Measurements from ENCODE around the gene PAPPA2. TPM values are rescaled to one million over a fixed set of nuclear protein-coding genes. Genes with fewer than 3 reads are reported as not detected.

PAPPA2 gene
- total and polyA plus RNA-seq, 2 of the 8 experiments (the other 6 are each of a cell fraction or from before 2014, with no cell fraction given), result 0.08 to 0.88 TPM

- Histone ChIP-seq H3K36me3 (ENCODE audit: control insufficient read depth in 2 of 4, insufficient read depth in 4 of 4, low read length in 3 of 4) (no peaks in the 10 kb centered on the region), H3K23me2 (ENCODE audit: low read depth, low read length) (no peaks in the 10 kb centered on the region), H2BK15ac (ENCODE audit: low read length) (no peak overlapping the region), H3K4me2 (ENCODE audit: insufficient read depth in 1 of 2, low read depth in 2 of 2, low read length in 2 of 2) (no peak overlapping the region), H2BK120ac (replicated peaks; ENCODE audit: low read depth, low read length) (no peak overlapping the region), H3K56ac (replicated peaks; ENCODE audit: insufficient read length, low read depth, low read length) (no peak overlapping the region), H4K91ac (replicated peaks; ENCODE audit: insufficient read length, low read length) (no peak overlapping the region), H3K23ac (ENCODE audit: insufficient read length) (no peak overlapping the region), H4K20me1 (replicated peaks in 1 of 2; ENCODE audit: control insufficient read depth in 1 of 2, insufficient read depth in 2 of 2, low read length in 2 of 2) (no peaks in the 10 kb centered on the region), H4K8ac (ENCODE audit: extremely low read depth, insufficient read depth, low read length) (no peak overlapping the region), H2AFZ (ENCODE audit: low read length) (peak overlapping the region; percentile 81; the same call in 1 of the 2 replicates), H2BK12ac (ENCODE audit: low read depth, low read length) (no peak overlapping the region), H3K4ac (replicated peaks; ENCODE audit: insufficient read length, low read depth, low read length) (no peak overlapping the region), H3K18ac (ENCODE audit: extremely low read depth, low read length) (no peak overlapping the region), H3K9me3 (ENCODE audit: insufficient read depth in 2 of 2, low read depth in 1 of 2, low read length in 1 of 2) (no peaks in the 10 kb centered on the region), H3K79me2 (ENCODE audit: control insufficient read depth in 1 of 2, insufficient read depth in 2 of 2, low read length in 2 of 2) (no peaks in the 10 kb centered on the region), H3K79me1 (ENCODE audit: low read depth, low read length) (no peaks in the 10 kb centered on the region), H3K9ac (replicated peaks in 1 of 4; ENCODE audit: extremely low read depth in 1 of 4, low read depth in 3 of 4, low read length in 3 of 4) (no peak overlapping the region), H2BK5ac (ENCODE audit: low read depth, low read length) (no peak overlapping the region), H2AK5ac (ENCODE audit: low read depth, low read length) (no peak overlapping the region), H3K27me3 (replicated peaks in 1 of 4; ENCODE audit: control insufficient read depth in 3 of 4, extremely low read depth in 1 of 4, insufficient read depth in 3 of 4, low read length in 3 of 4) (no peaks in the 10 kb centered on the region), H3K27ac (ENCODE audit: low read depth, low read length) (no peak overlapping the region), H3K4me1 (replicated peaks in 1 of 4; ENCODE audit: control insufficient read depth in 3 of 4, insufficient read depth in 4 of 4, low read length in 3 of 4) (no peaks in the 10 kb centered on the region), H3K4me3 (ENCODE audit: extremely low read depth in 1 of 4, insufficient read depth in 2 of 4, low read depth in 3 of 4, low read length in 4 of 4) (no peak overlapping the region), H2BK20ac (ENCODE audit: low read length) (no peak overlapping the region), H4K5ac (ENCODE audit: insufficient read length, low read depth, low read length) (no peak overlapping the region), H3K14ac (ENCODE audit: insufficient read length) (no peak overlapping the region)
- 96% methylated on average over 1 of the region's 1 CpG; no CpG with 5 or more reads in 1 of the 2 experiments for WGBS, 2 experiments (ENCODE audit: extremely low coverage in 1 of 2, insufficient coverage in 1 of 2, insufficient read length in 1 of 2, insufficient replicate concordance in 2 of 2, low coverage in 1 of 2, low lambda C conversion rate in 2 of 2, missing lambda C conversion rate in 1 of 2)
- ChIA-PET CTCF (ENCODE audit: partially characterized antibody) (no interaction called here), POLR2A (ENCODE audit: partially characterized antibody) (no interaction called here)
- no peak for DNase-seq (ENCODE audit: low read depth in 1 of 2, low spot score in 2 of 2)
- TF ChIP-seq BCL11A (IDR thresholded peaks at IDR 0.05; ENCODE audit: low read depth in 2 of 2, low read length in 2 of 2) (no peak), CHD1 (IDR thresholded peaks at IDR 0.05; ENCODE audit: low read depth, low read length) (no peak), E2F6 (IDR thresholded peaks at IDR 0.05) (no peak), TBP (IDR thresholded peaks at IDR 0.05; ENCODE audit: low read depth, low read length) (no peak), JUND (IDR thresholded peaks at IDR 0.05; ENCODE audit: low read length) (no peak), CTCF (IDR thresholded peaks at IDR 0.05; ENCODE audit: control extremely low read depth in 1 of 3, insufficient read depth in 1 of 3, low read depth in 1 of 3, low read length in 3 of 3) (no peak), CTBP2 (IDR thresholded peaks at IDR 0.05; ENCODE audit: borderline replicate concordance, insufficient read depth, insufficient read length, low read length) (no peak)
- FAIRE-seq, result no peak
Observed at GRCh38 chr1:176720838-176721237, 257.9 kb downstream of the PAPPA2 start.
